H9 (cell line): ENCODE data around the gene CD248. TPM values are rescaled to one million over a fixed set of nuclear protein-coding genes. Genes with fewer than 3 reads are reported as not detected.

Experiments used
- DNase-seq: peaks from one replicate; pipeline ENCODE4 v3.0.0-alpha.2; 2017
- H2AFZ ChIP-seq: one replicate; pipeline ENCODE4 v1.6.1; 2013; ENCODE audit warnings: mild to moderate bottlenecking, low read length, control low read depth, moderate library complexity
- H2AK5ac ChIP-seq: 2 replicates; pipeline ENCODE4 v1.6.1; 2013; ENCODE audit warnings: low read length, control low read depth, mixed read lengths; ENCODE audit not compliant: insufficient read length
- H2BK120ac ChIP-seq: one replicate; pipeline ENCODE4 v1.6.1; 2013; ENCODE audit warnings: low read depth, mild to moderate bottlenecking, low read length, control low read depth, inconsistent platforms; ENCODE audit not compliant: poor library complexity, severe bottlenecking
- H2BK12ac ChIP-seq: 2 replicates; pipeline ENCODE4 v1.6.1; 2013; ENCODE audit warnings: low read length, control low read depth, mixed read lengths, low read depth; ENCODE audit not compliant: insufficient read length
- H2BK15ac ChIP-seq: 2 replicates; pipeline ENCODE4 v1.6.1; 2013; ENCODE audit warnings: low read depth, low read length, control low read depth
- H2BK20ac ChIP-seq: one replicate; pipeline ENCODE4 v1.6.1; 2013; ENCODE audit warnings: low read depth, mild to moderate bottlenecking, low read length, control low read depth, inconsistent platforms; ENCODE audit not compliant: poor library complexity, severe bottlenecking
- H2BK5ac ChIP-seq: 2 replicates; pipeline ENCODE4 v1.6.1; 2013; ENCODE audit warnings: low read length, control low read depth, mixed read lengths; ENCODE audit not compliant: insufficient read length
- H3K14ac ChIP-seq: 2 replicates; pipeline ENCODE4 v1.6.1; 2013; ENCODE audit warnings: low read length, control low read depth; ENCODE audit not compliant: insufficient read depth
- H3K18ac ChIP-seq: 2 replicates; pipeline ENCODE4 v1.6.1; 2013; ENCODE audit warnings: low read depth, mild to moderate bottlenecking, mixed read lengths, low read length, control low read depth; ENCODE audit not compliant: insufficient read length
- H3K23ac ChIP-seq: 2 replicates; pipeline ENCODE4 v1.6.1; 2013; ENCODE audit warnings: low read length, control low read depth, mixed read lengths, low read depth; ENCODE audit not compliant: insufficient read length
- H3K23me2 ChIP-seq: 2 replicates; pipeline ENCODE4 v1.6.1; 2013; ENCODE audit warnings: low read depth, mild to moderate bottlenecking, mixed read lengths, low read length, control low read depth; ENCODE audit not compliant: insufficient read length, poor library complexity, severe bottlenecking
- H3K27ac ChIP-seq: 2 replicates; pipeline ENCODE4 v1.5.1; 2013; ENCODE audit warnings: low read length, control low read depth, mixed read lengths, low read depth; ENCODE audit not compliant: insufficient read length
- H3K27me3 ChIP-seq: 2 replicates; pipeline ENCODE4 v1.6.1; 2013; ENCODE audit warnings: low read length, control low read depth, inconsistent platforms; ENCODE audit not compliant: insufficient read depth
- H3K4ac ChIP-seq: 2 replicates; pipeline ENCODE4 v1.6.1; 2013; ENCODE audit warnings: low read depth, mild to moderate bottlenecking, control low read depth, inconsistent platforms, low read length, moderate library complexity
- H3K4me1 ChIP-seq: 2 replicates; pipeline ENCODE4 v1.6.1; 2013; ENCODE audit warnings: low read length, control low read depth, inconsistent platforms; ENCODE audit not compliant: insufficient read depth
- H3K4me2 ChIP-seq: 2 replicates; pipeline ENCODE4 v1.6.1; 2013; ENCODE audit warnings: low read length, control low read depth, mixed read lengths; ENCODE audit not compliant: insufficient read length, insufficient read depth
- H3K56ac ChIP-seq: 2 replicates; pipeline ENCODE4 v1.6.1; 2013; ENCODE audit warnings: low read depth, mild to moderate bottlenecking, mixed read lengths, low read length, control low read depth; ENCODE audit not compliant: insufficient read length
- H3K79me1 ChIP-seq: 2 replicates; pipeline ENCODE4 v1.6.1; 2013; ENCODE audit warnings: low read depth, mild to moderate bottlenecking, moderate library complexity, low read length, control low read depth, inconsistent platforms; ENCODE audit not compliant: insufficient read depth, poor library complexity, severe bottlenecking
- H3K79me2 ChIP-seq: 2 replicates; pipeline ENCODE4 v1.6.1; 2013; ENCODE audit warnings: low read length, control low read depth, inconsistent platforms; ENCODE audit not compliant: insufficient read depth
- H3K9ac ChIP-seq: 2 replicates; pipeline ENCODE4 v1.6.1; 2013; ENCODE audit warnings: low read length, control low read depth, mixed read lengths; ENCODE audit not compliant: insufficient read length; ENCODE audit errors: extremely low read depth
- H3K9me3 ChIP-seq: one replicate; pipeline ENCODE4 v1.6.1; 2013; ENCODE audit warnings: low read depth, low read length, inconsistent platforms; ENCODE audit not compliant: control insufficient read depth
- H3T11ph ChIP-seq: one replicate; pipeline ENCODE4 v1.6.1; 2013; ENCODE audit warnings: mild to moderate bottlenecking, low read length, control low read depth, inconsistent platforms
- H4K20me1 ChIP-seq: one replicate; pipeline ENCODE4 v1.6.1; 2013; ENCODE audit not compliant: control insufficient read depth, insufficient read length, insufficient read depth
- H4K5ac ChIP-seq: 2 replicates; pipeline ENCODE4 v1.6.1; 2013; ENCODE audit warnings: low read depth, mild to moderate bottlenecking, mixed read lengths, low read length, control low read depth; ENCODE audit not compliant: insufficient read length
- H4K8ac ChIP-seq: replicated peaks from 2 replicates; pipeline ENCODE4 v1.6.1; 2013; ENCODE audit warnings: low read length, control low read depth, mixed read lengths, low read depth; ENCODE audit not compliant: insufficient read length
- H4K91ac ChIP-seq: 2 replicates; pipeline ENCODE4 v1.6.1; 2013; ENCODE audit warnings: low read depth, mild to moderate bottlenecking, moderate library complexity, mixed read lengths, low read length, control low read depth; ENCODE audit not compliant: insufficient read length
- H3K27ac Mint-ChIP-seq, 3 experiments: 2 replicates in 2 of 3; 3 replicates in 1 of 3; pipeline ENCODE4 v1.8.0; 2020 to 2021; ENCODE audit warnings: mixed read lengths in 3 of 3, mild to moderate bottlenecking in 1 of 3, moderate library complexity in 1 of 3
- H3K27me3 Mint-ChIP-seq: 2 replicates; pipeline ENCODE4 v1.8.0; 2021; ENCODE audit warnings: low read depth, mild to moderate bottlenecking, moderate library complexity, mixed read lengths
- H3K36me3 Mint-ChIP-seq, 3 experiments: 2 replicates in 2 of 3; 3 replicates in 1 of 3; pipeline ENCODE4 v1.8.0; 2020 to 2021; ENCODE audit warnings: low read depth in 3 of 3, mixed read lengths in 3 of 3; ENCODE audit not compliant: insufficient read depth in 1 of 3
- H3K4me1 Mint-ChIP-seq, 2 experiments: 2 replicates each; pipeline ENCODE4 v1.8.0; 2020; ENCODE audit warnings: mixed read lengths in 2 of 2
- H3K4me3 Mint-ChIP-seq, 2 experiments: 2 replicates in 1 of 2; 3 replicates in 1 of 2; pipeline ENCODE4 v1.8.0; 2020 to 2021; ENCODE audit warnings: mild to moderate bottlenecking in 2 of 2, mixed read lengths in 2 of 2, moderate library complexity in 1 of 2
- H3K9me3 Mint-ChIP-seq, 2 experiments: 2 replicates in 1 of 2; 3 replicates in 1 of 2; pipeline ENCODE4 v1.8.0; 2020; ENCODE audit warnings: mild to moderate bottlenecking in 2 of 2, mixed read lengths in 2 of 2, moderate library complexity in 1 of 2
- CTCF ChIP-seq: fragments of 200-600 bp; sonication (generic); conservative IDR thresholded peaks from 3 replicates; pipeline ENCODE4 v1.8.0; 2021; ENCODE audit warnings: antibody characterized with exemption, mild to moderate bottlenecking
- WGBS: extraction: QIAGEN DNeasy Blood & Tissue Kit; methylation state at CpG from one replicate; pipeline ENCODE4 v1.1.7; 2013; ENCODE audit warnings: missing lambda C conversion rate, low lambda C conversion rate, mixed read lengths; ENCODE audit not compliant: insufficient read length; ENCODE audit errors: extremely low coverage; 5-methylcytosine and 5-hydroxymethylcytosine counted together
- total RNA-seq: library from RNA; stranded (reverse); gene quantifications from 2 replicates; pipeline ENCODE4 v1.2.1, GENCODE V29; 2021

Gene CD248
- total RNA-seq, 1 experiment from 2014 or later: 1.5 TPM

- H3K27me3 Mint-ChIP-seq: no peaks in the 10 kb centered on the region
These were observed 45.8 kb upstream of the CD248 start for GRCh38 chr11:66362481-66363147.

More at GRCh38 chr11:66362481-66363147, 45.8 kb upstream of the CD248 start:
- Mint-ChIP-seq H3K27ac (peak overlapping the region in 1 of 3 experiments; percentile 34; a peak in 1 of 7 replicates), H3K4me1 (peaks cover 7 to 8% of the 10 kb centered on the region in 2 experiments), H3K36me3 (peaks cover 23 to 62% (median 46%) of the 10 kb centered on the region in 3 experiments; a peak in 6 of 7 replicates), H3K4me3 (no peak overlapping the region), H3K9me3 (no peaks in the 10 kb centered on the region)
- H3K23me2 ChIP-seq: no peaks in the 10 kb centered on the region
- no peak overlapping the region for H3K56ac ChIP-seq
- no peak overlapping the region for H2BK120ac ChIP-seq
- no peaks in the 10 kb centered on the region for H3K79me1 ChIP-seq
- H4K8ac ChIP-seq: no peak overlapping the region
- H2AFZ ChIP-seq: no peak overlapping the region
- no peak overlapping the region for H2BK12ac ChIP-seq
- H3K27me3 ChIP-seq: no peaks in the 10 kb centered on the region
- no peak overlapping the region for H3K4me2 ChIP-seq
- no peak overlapping the region for H3K14ac ChIP-seq
- H2AK5ac ChIP-seq: no peak overlapping the region
- H3K4me1 ChIP-seq: peaks cover 4% of the 10 kb centered on the region; the same call in 1 of the 2 replicates
- no peaks in the 10 kb centered on the region for H3K9me3 ChIP-seq
- H3T11ph ChIP-seq: no peak overlapping the region
- no peak overlapping the region for H3K18ac ChIP-seq
- H3K4ac ChIP-seq: no peak overlapping the region
- no peak overlapping the region for H2BK15ac ChIP-seq
- no peak for TF ChIP-seq CTCF
- DNase-seq: no peak
- H3K9ac ChIP-seq: no peak overlapping the region
- no peak overlapping the region for H3K23ac ChIP-seq
- H2BK20ac ChIP-seq: no peak overlapping the region
- no peaks in the 10 kb centered on the region for H3K79me2 ChIP-seq
- H3K27ac ChIP-seq: no peak overlapping the region
- no CpG with 5 or more reads among the region's 9 CpGs for WGBS
- no peak overlapping the region for H2BK5ac ChIP-seq
- H4K91ac ChIP-seq: no peak overlapping the region
- H4K5ac ChIP-seq: no peak overlapping the region
- no peaks in the 10 kb centered on the region for H4K20me1 ChIP-seq
